BJ (cell line): Measurements from ENCODE around the gene SSH2. TPM values are rescaled to one million over a fixed set of nuclear protein-coding genes. Genes with fewer than 3 reads are reported as not detected.
"Not testable (repeated sequence)": the region's sequence is repeated elsewhere in the genome, so short reads cannot be mapped to it uniquely, and the experiment has no call there.

Experiments
- CTCF ChIA-PET: fragments of 350-600 bp; formaldehyde crosslinking; extraction: SDS; loops from one replicate; lab custom pipeline; 2021; ENCODE audit warnings: antibody characterized with exemption, inconsistent platforms; lab: Yijun Ruan, JAX
- POLR2A ChIA-PET: fragments of 300-600 bp; sonication (Branson Sonifier 250); formaldehyde crosslinking; extraction: SDS; loops from one replicate; lab custom pipeline; 2021; ENCODE audit warnings: antibody characterized with exemption; lab: Charles Lee
- DNase-seq: peaks from one replicate; pipeline ENCODE4 v3.0.0-alpha.2; 2011; ENCODE audit warnings: low read depth
- H3K27me3 ChIP-seq: 2 replicates; pipeline ENCODE4 v1.6.0; 2011; ENCODE audit warnings: low read length; ENCODE audit not compliant: control insufficient read depth, insufficient read depth
- H3K36me3 ChIP-seq: 2 replicates; pipeline ENCODE4 v1.5.1; 2011; ENCODE audit warnings: low read length; ENCODE audit not compliant: control insufficient read depth, insufficient read depth
- H3K4me3 ChIP-seq: 2 replicates; pipeline ENCODE4 v1.5.1; 2011; ENCODE audit warnings: low read depth, mild to moderate bottlenecking, control low read depth, low read length
- polyA plus RNA-seq: library from polyadenylated mRNA; depleted of rRNA; stranded (reverse); fragments of >200 nt; gene quantifications from 2 replicates; pipeline ENCODE4 v1.2.3, GENCODE V29; 2011
- TF ChIP-seq, protein P1 (sequence below): IDR thresholded peaks from 2 replicates; pipeline ENCODE4 v1.5.1; 2011; ENCODE audit warnings: low read depth, mild to moderate bottlenecking, control low read depth, inconsistent platforms, low read length, moderate library complexity; ENCODE audit not compliant: insufficient read depth

Gene SSH2
- polyA plus RNA-seq, 1 experiment: 5.7 TPM

- ChIA-PET CTCF (interaction anchor here (0.9 to 1.0 kb wide), 3 partner anchors 12 to 129 kb away, joined by 3 read pairs; no protein-coding TSS in a partner anchor), POLR2A (no interaction called here)
- no peaks in the 10 kb centered on the region for H3K27me3 ChIP-seq
Measured at GRCh38 chr17:29936724-29937123, 6.7 kb upstream of the SSH2 start.

DNA sequence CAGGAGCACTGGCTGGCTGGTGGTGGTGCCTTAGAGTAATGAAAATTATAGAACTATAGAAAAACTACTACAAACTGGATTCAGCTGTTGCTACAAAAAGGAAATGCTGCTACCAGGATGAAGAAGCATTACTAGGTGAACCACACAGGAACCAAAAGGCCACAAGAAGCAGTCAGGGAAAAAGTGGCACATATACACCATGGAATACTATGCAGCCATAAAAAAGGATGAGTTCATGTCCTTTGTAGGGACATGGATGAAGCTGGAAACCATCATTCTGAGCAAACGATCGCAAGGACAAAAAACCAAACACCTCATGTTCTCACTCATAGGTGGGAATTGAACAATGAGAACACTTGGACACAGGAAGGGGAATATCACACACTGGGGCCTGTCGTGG, 5.9 kb upstream of the SSH2 start:
- DNase-seq, POLR2A ChIA-PET, H3K36me3 ChIP-seq, H3K27me3 ChIP-seq, H3K4me3 ChIP-seq: not testable (repeated sequence)
- CTCF ChIA-PET: interaction anchor here (0.6 to 1.0 kb wide), 2 partner anchors 125 to 159 kb away, joined by 4 read pairs; no protein-coding TSS in a partner anchor

More at GRCh38 chr17:29936724-29937123, 6.7 kb upstream of the SSH2 start:
- Histone ChIP-seq H3K36me3 (no peaks in the 10 kb centered on the region), H3K4me3 (no peak overlapping the region)
- TF ChIP-seq, protein P1, sequence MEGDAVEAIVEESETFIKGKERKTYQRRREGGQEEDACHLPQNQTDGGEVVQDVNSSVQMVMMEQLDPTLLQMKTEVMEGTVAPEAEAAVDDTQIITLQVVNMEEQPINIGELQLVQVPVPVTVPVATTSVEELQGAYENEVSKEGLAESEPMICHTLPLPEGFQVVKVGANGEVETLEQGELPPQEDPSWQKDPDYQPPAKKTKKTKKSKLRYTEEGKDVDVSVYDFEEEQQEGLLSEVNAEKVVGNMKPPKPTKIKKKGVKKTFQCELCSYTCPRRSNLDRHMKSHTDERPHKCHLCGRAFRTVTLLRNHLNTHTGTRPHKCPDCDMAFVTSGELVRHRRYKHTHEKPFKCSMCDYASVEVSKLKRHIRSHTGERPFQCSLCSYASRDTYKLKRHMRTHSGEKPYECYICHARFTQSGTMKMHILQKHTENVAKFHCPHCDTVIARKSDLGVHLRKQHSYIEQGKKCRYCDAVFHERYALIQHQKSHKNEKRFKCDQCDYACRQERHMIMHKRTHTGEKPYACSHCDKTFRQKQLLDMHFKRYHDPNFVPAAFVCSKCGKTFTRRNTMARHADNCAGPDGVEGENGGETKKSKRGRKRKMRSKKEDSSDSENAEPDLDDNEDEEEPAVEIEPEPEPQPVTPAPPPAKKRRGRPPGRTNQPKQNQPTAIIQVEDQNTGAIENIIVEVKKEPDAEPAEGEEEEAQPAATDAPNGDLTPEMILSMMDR: no peak
- DNase-seq: no peak

GRCh38 chr17:29933379-29933778, 3.4 kb upstream of the SSH2 start:
- TF ChIP-seq, protein P1: peak; percentile 51
- ChIA-PET POLR2A (no interaction called here), CTCF (interaction anchor here (0.7 to 9.2 kb wide), 15 partner anchors 7 to 316 kb away, joined by 3 to 224 read pairs (median 4); partner anchors contain the start of gene EFCAB5)
- no peak overlapping the region for H3K4me3 ChIP-seq
- no peaks in the 10 kb centered on the region for H3K27me3 ChIP-seq
- DNase-seq: no peak
- H3K36me3 ChIP-seq: no peaks in the 10 kb centered on the region

- no peak overlapping the region for H3K4me3 ChIP-seq
- TF ChIP-seq, protein P1: peak; percentile 93
- DNase-seq: no peak
- no peaks in the 10 kb centered on the region for H3K27me3 ChIP-seq
- H3K36me3 ChIP-seq: no peaks in the 10 kb centered on the region
- POLR2A ChIA-PET: interaction anchor here (0.6 kb wide), 1 partner anchor 153 kb away, joined by 5 read pairs; no protein-coding TSS in a partner anchor
- CTCF ChIA-PET: interaction anchor here (0.5 to 9.2 kb wide), 60 partner anchors 9 to 604 kb away, joined by 3 to 224 read pairs (median 4); partner anchors contain the start of genes EFCAB5 and GIT1
Measured at GRCh38 chr17:29931231-29931932, 1.4 kb upstream of the SSH2 start.

DNA sequence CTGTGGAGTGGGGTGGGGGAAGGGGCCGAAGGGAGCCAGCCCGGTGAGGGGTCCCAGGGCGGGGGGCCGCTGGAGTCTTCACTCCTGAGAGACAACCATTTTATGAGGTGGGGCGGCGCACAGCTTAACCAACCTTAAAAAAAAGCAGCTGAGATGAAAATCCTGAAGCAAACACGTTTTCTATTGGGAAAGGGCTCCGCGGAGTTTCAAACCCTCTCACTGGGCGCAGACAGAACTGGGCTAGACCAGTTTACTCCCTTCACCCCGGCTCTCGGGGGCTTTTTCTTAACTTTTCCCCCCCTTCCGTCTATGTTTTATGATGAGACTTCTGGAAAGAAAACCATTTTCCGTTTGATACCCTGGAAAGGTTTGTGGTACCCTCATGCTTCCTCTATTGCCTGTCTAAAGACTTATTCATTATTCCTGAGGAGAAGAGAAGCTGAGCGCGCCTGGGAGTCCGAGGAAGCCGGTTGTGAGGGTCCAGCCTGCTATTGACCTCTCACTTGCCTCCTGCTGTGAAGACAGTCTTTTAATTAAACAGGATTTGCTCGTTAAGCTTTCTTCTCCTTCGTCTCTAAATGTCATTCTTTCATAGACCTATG, 482 bp upstream of the SSH2 start:
- H3K36me3 ChIP-seq: no peaks in the 10 kb centered on the region
- DNase-seq: no peak
- ChIA-PET POLR2A (interaction anchor here (0.5 to 1.0 kb wide), 3 partner anchors 11 to 890 kb away, joined by 4 to 16 read pairs (median 5); no protein-coding TSS in a partner anchor), CTCF (interaction anchor here (0.6 to 9.2 kb wide), 46 partner anchors 10 to 561 kb away, joined by 3 to 224 read pairs (median 5); partner anchors contain the start of genes EFCAB5 and GIT1)
- TF ChIP-seq, protein P1: no peak
- H3K27me3 ChIP-seq: no peaks in the 10 kb centered on the region
- H3K4me3 ChIP-seq: peak overlapping the region; percentile 97
